Neural cell (in vitro differentiated cells): ENCODE results near the gene KCNRG.

Experiments used
- EZH2 ChIP-seq: fragments of 200-600, 300-800 bp; shearing (Covaris generic), sonication (generic); IDR thresholded peaks from 2 replicates; pipeline ENCODE4 v1.6.1; 2014; ENCODE audit warnings: antibody characterized with exemption, low read length, borderline replicate concordance, mild to moderate bottlenecking; ENCODE audit not compliant: insufficient read depth, poor library complexity, severe bottlenecking
- POLR2AphosphoS5 ChIP-seq: IDR thresholded peaks from 2 replicates; pipeline ENCODE4 v1.6.1; 2012

- TF ChIP-seq EZH2 (no peak), POLR2AphosphoS5 (no peak)
Observed at GRCh38 chr13:49995625-49996101, 19.6 kb upstream of the KCNRG start.
